A549 (cell line): ENCODE results near the gene ZC3H18.

ENCODE experiments used
- BHLHE40 ChIP-seq: IDR thresholded peaks from 2 replicates; pipeline ENCODE4 v1.6.1; 2012; ENCODE audit warnings: low read depth, low read length, inconsistent platforms
- CHD4 ChIP-seq: fragments of 200-600 bp; sonication (generic); IDR thresholded peaks from 2 replicates; pipeline ENCODE4 v1.6.1; 2016; ENCODE audit warnings: antibody characterized with exemption, mild to moderate bottlenecking, borderline replicate concordance
- CTCF ChIP-seq: fragments of >200 bp; sonication (Bioruptor Twin); formaldehyde crosslinking; IDR thresholded peaks from 3 replicates; pipeline ENCODE4 v1.5.1; 2016
- MYC ChIP-seq: IDR thresholded peaks from 2 replicates; pipeline ENCODE4 v1.6.1; 2012; ENCODE audit warnings: mild to moderate bottlenecking, inconsistent platforms, low read length, improper control_type of control experiment, borderline replicate concordance
- POLR2A ChIP-seq: IDR thresholded peaks from 2 replicates; pipeline ENCODE4 v1.6.1; 2012; ENCODE audit warnings: mild to moderate bottlenecking, low read length
- RCOR1 ChIP-seq: fragments of 150-350 bp; IDR thresholded peaks from 2 replicates; pipeline ENCODE4 v1.6.1; 2014; ENCODE audit warnings: antibody characterized with exemption, low read length, low read depth
- ZC3H11A ChIP-seq: fragments of 450-650 bp; IDR thresholded peaks from 2 replicates; pipeline ENCODE4 v1.6.1; 2014; ENCODE audit warnings: antibody characterized with exemption, mild to moderate bottlenecking

GRCh38 chr16:88601313-88602036 lies 31.3 kb downstream of the ZC3H18 start:
- TF ChIP-seq MYC (no peak), BHLHE40 (no peak), POLR2A (no peak), RCOR1 (no peak), CTCF (no peak), CHD4 (no peak), ZC3H11A (no peak)
